Naive thymus-derived CD4-positive, alpha-beta T cell (primary cell): ENCODE measurements around the gene RIMS1. TPM values are rescaled to one million over a fixed set of nuclear protein-coding genes. Genes with fewer than 3 reads are reported as not detected.
"Not testable (repeated sequence)": the region's sequence is repeated elsewhere in the genome, so short reads cannot be mapped to it uniquely, and the experiment has no call there.

Experiments used
- ATAC-seq: fragments of 150-1000 bp; cut with Tn5 transposase; 2 replicates; pipeline ENCODE4 v1.10.0; 2021; ENCODE audit warnings: mild to moderate bottlenecking, moderate library complexity
- CTCF ChIA-PET: fragments of 350-600 bp; sonication (Branson Sonifier 250); formaldehyde crosslinking; loops from one replicate; lab custom pipeline; 2021; ENCODE audit warnings: antibody characterized with exemption; lab: Charles Lee
- POLR2A ChIA-PET: fragments of 350-600 bp; sonication (Branson Sonifier 250); formaldehyde crosslinking; loops from one replicate; lab custom pipeline; 2021; ENCODE audit warnings: antibody characterized with exemption, inconsistent platforms; lab: Charles Lee
- DNase-seq, 9 donors: peaks; one replicate each; pipeline versions ENCODE4 v3.0.0 to v3.0.0-alpha.2; 2020 to 2022; ENCODE audit warnings: mixed read lengths in 1 of 9
- H3K27ac ChIP-seq: one replicate; pipeline ENCODE4 v1.7.0; 2013; ENCODE audit warnings: mild to moderate bottlenecking, low read depth, low read length, moderate library complexity
- H3K27me3 ChIP-seq, 2 donors: one replicate each; pipeline ENCODE4 v1.7.0; 2013; ENCODE audit warnings: low read length in 2 of 2, mild to moderate bottlenecking in 2 of 2, moderate library complexity in 2 of 2; ENCODE audit not compliant: control insufficient read depth in 2 of 2, insufficient read depth in 2 of 2
- H3K36me3 ChIP-seq, 3 experiments: 1 replicate in 2 of 3; 2 replicates in 1 of 3; pipeline ENCODE4 v1.7.0; 2013; ENCODE audit warnings: low read length in 3 of 3, mild to moderate bottlenecking in 3 of 3, moderate library complexity in 1 of 3; ENCODE audit not compliant: insufficient read depth in 3 of 3, control insufficient read depth in 2 of 3
- H3K4me1 ChIP-seq, 2 donors: one replicate each; pipeline ENCODE4 v1.7.0; 2013; ENCODE audit warnings: low read length in 2 of 2, mild to moderate bottlenecking in 2 of 2, moderate library complexity in 1 of 2; ENCODE audit not compliant: control insufficient read depth in 2 of 2, insufficient read depth in 2 of 2
- H3K4me3 ChIP-seq: 2 replicates; pipeline ENCODE4 v1.7.0; 2013; ENCODE audit warnings: mild to moderate bottlenecking, low read length
- H3K9me3 ChIP-seq, 3 experiments: 1 replicate in 2 of 3; 2 replicates in 1 of 3; pipeline ENCODE4 v1.7.0; 2013; ENCODE audit warnings: low read length in 3 of 3; ENCODE audit not compliant: control insufficient read depth in 2 of 3
- H3K27ac Mint-ChIP-seq, 9 donors: one replicate each; pipeline ENCODE4 v1.8.0; 2020 to 2022; ENCODE audit warnings: mixed read lengths in 9 of 9, mild to moderate bottlenecking in 8 of 9, moderate library complexity in 5 of 9, inconsistent platforms in 2 of 9
- H3K27me3 Mint-ChIP-seq, 5 donors: one replicate each; pipeline ENCODE4 v1.8.0; 2021 to 2022; ENCODE audit warnings: mixed read lengths in 5 of 5, mild to moderate bottlenecking in 1 of 5
- H3K36me3 Mint-ChIP-seq, 5 donors: one replicate each; pipeline ENCODE4 v1.8.0; 2020 to 2022; ENCODE audit warnings: mixed read lengths in 5 of 5, mild to moderate bottlenecking in 3 of 5, inconsistent platforms in 1 of 5
- H3K4me1 Mint-ChIP-seq, 7 donors: one replicate each; pipeline ENCODE4 v1.8.0; 2020 to 2022; ENCODE audit warnings: mixed read lengths in 7 of 7, mild to moderate bottlenecking in 3 of 7, inconsistent platforms in 1 of 7
- H3K4me3 Mint-ChIP-seq, 10 donors: one replicate each; pipeline ENCODE4 v1.8.0; 2020 to 2022; ENCODE audit warnings: mild to moderate bottlenecking in 10 of 10, mixed read lengths in 10 of 10, moderate library complexity in 6 of 10, inconsistent platforms in 2 of 10
- H3K9me3 Mint-ChIP-seq, 11 donors: one replicate each; pipeline ENCODE4 v1.8.0; 2020 to 2022; ENCODE audit warnings: mixed read lengths in 11 of 11, mild to moderate bottlenecking in 4 of 11, inconsistent platforms in 1 of 11, moderate library complexity in 1 of 11
- intact Hi-C, 2 donors: fragments of 100-400 bp; cut with micrococcal nuclease; formaldehyde crosslinking; loops; one replicate each; pipeline ENCODE4 v1.15.1; 2023
- polyA plus RNA-seq, 2 donors: library from polyadenylated mRNA; unstranded; fragments of 300-500 nt; fragmentation: Illumina TruSeq; gene quantifications; one replicate each; pipeline ENCODE4 v1.2.3, GENCODE V29; 2021
- total RNA-seq, 6 experiments: library from RNA in 5 of 6; stranded (reverse) in 5 of 6; gene quantifications; 1 replicate in 5 of 6; 2 replicates in 1 of 6; pipeline ENCODE4 v1.2.3 and lab custom pipeline; 2021 to 2026

Gene RIMS1
- total and polyA plus RNA-seq, 7 experiments from 2014 or later = not detected

DNA sequence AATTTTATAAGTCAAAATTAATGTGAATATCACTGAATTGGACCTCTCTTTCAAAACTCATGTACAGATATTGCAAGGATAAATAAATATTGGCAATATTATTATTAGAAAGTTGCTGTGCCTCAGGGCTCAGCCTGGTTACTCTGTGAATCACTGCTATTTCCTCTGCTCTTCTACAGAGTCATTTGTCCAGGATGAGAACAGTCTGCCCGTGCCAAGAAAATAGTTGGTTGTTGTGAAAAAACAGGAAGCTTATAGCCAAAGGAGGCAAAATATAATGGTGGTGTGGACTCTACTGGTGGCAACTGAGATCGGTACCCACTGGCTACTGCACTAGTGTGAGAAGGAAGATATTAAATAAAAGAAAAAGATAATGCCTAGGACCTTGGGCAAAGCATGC lies 93.6 kb downstream of the RIMS1 start:
- Mint-ChIP-seq H3K27ac (no peak overlapping the region), H3K4me3 (no peak overlapping the region), H3K36me3 (no peaks in the 10 kb centered on the region), H3K27me3 (no peaks in the 10 kb centered on the region), H3K9me3 (peaks cover 0 to 15% (median 0%) of the 10 kb centered on the region in 11 donors), H3K4me1 (no peaks in the 10 kb centered on the region)
- Histone ChIP-seq H3K4me1 (no peaks in the 10 kb centered on the region), H3K36me3 (no peaks in the 10 kb centered on the region), H3K4me3 (no peak overlapping the region), H3K27ac (no peak overlapping the region), H3K27me3 (no peaks in the 10 kb centered on the region), H3K9me3 (no peaks in the 10 kb centered on the region)
- ChIA-PET POLR2A (no interaction called here), CTCF (no interaction called here)
- no peak for DNase-seq
- intact Hi-C loops = no loop called here
- ATAC-seq = no peak

DNA sequence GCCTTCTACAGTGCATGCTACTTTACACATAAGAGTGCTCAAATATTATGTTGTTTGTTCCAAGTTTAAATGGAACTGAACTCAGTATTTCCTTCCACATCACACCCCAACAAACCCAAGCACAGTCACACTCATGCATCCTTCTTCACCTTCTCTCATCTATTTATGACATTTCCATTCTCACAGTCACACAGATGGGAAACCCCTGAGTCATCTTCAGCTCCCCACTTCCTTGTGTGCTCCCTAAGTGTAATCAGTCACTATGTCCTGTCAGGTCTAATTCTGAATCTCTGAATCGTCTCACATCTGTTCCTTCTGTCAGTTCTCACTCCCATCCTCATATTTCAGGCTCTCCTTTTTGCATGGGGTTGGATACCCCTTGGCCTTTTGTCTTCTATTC lies 96.0 kb downstream of the RIMS1 start:
- Histone ChIP-seq H3K9me3 (no peaks in the 10 kb centered on the region), H3K4me1 (no peaks in the 10 kb centered on the region), H3K27ac (no peak overlapping the region), H3K4me3 (no peak overlapping the region), H3K27me3 (no peaks in the 10 kb centered on the region), H3K36me3 (no peaks in the 10 kb centered on the region)
- intact Hi-C loops = no loop called here
- no peaks in the 10 kb centered on the region for H3K4me1 Mint-ChIP-seq
- H3K27me3 Mint-ChIP-seq = no peaks in the 10 kb centered on the region
- H3K4me3 Mint-ChIP-seq = no peak overlapping the region
- DNase-seq = no peak
- H3K27ac Mint-ChIP-seq = no peak overlapping the region
- no peak for ATAC-seq
- CTCF ChIA-PET = no interaction called here
- POLR2A ChIA-PET = no interaction called here
- peaks cover 0 to 21% (median 0%) of the 10 kb centered on the region in 11 donors for H3K9me3 Mint-ChIP-seq
- peaks cover 0 to 3% (median 0%) of the 10 kb centered on the region in 5 donors for H3K36me3 Mint-ChIP-seq

DNA sequence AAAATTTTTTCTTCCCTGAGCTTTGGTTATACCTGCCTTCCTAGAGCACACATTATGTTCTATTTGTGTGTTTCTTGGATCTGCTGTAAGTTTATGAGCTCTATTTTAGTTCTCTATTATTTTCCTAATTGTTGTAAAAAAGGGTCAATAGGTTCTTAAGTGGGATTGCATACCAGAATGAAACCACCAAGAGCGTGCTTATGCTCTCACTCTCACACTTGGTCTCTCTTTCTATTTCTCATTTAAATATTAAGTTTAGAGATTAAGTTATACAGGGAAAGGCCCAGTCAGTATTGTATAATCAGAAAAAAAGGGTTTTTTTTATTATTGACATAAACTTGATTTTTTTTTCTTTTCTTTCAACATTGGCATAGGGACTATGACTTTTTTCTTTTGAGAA lies 96.8 kb downstream of the RIMS1 start:
- no peak overlapping the region for H3K27ac Mint-ChIP-seq
- H3K27me3 ChIP-seq = no peaks in the 10 kb centered on the region
- CTCF ChIA-PET = no interaction called here

DNA sequence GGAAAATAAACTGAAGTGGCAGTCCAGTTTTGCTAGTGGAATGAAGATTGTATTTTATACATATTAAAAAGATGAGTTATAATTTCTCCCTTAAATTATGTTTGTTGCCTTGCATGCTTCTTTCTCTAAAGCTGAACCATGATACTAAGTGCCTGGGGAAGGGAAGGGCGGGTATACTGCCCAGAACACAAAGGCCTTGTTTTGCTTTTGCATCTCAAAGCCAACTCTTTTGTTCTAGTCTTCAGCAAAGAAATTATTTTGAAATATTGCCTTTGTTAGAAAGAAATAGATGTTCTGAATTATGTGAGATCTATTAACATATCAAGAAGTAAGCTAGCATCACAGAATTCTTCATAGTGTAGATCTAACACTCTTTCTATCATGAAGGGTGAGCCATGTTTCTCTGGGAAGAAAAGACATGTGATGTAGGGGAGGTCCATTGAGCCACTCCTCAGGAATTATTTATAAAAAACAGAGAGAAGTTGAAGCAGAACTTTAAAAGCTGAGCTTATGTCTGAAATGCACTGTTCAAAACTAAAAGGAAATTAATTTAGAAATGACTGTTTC lies 108.4 kb downstream of the RIMS1 start:
- no peaks in the 10 kb centered on the region for H3K36me3 Mint-ChIP-seq
- H3K27me3 Mint-ChIP-seq = no peaks in the 10 kb centered on the region
- H3K9me3 ChIP-seq = no peaks in the 10 kb centered on the region
- no peak overlapping the region for H3K4me3 ChIP-seq
- ChIA-PET POLR2A (no interaction called here), CTCF (interaction anchor here (0.7 kb wide), 1 partner anchor 23 kb away, joined by 3 read pairs; no protein-coding TSS in a partner anchor)
- no peak for DNase-seq
- no peak overlapping the region for H3K27ac ChIP-seq
- no peak for ATAC-seq
- intact Hi-C loops = no loop called here
- peaks cover 0 to 5% (median 0%) of the 10 kb centered on the region in 11 donors for H3K9me3 Mint-ChIP-seq
- H3K27ac Mint-ChIP-seq = no peak overlapping the region
- no peaks in the 10 kb centered on the region for H3K27me3 ChIP-seq
- no peaks in the 10 kb centered on the region for H3K36me3 ChIP-seq
- H3K4me1 Mint-ChIP-seq = no peaks in the 10 kb centered on the region
- no peaks in the 10 kb centered on the region for H3K4me1 ChIP-seq
- H3K4me3 Mint-ChIP-seq = no peak overlapping the region

More for the DNA sequence above, 96.8 kb downstream of the RIMS1 start:
- H3K4me3 ChIP-seq = no peak overlapping the region
- no peaks in the 10 kb centered on the region for H3K27me3 Mint-ChIP-seq
- H3K9me3 ChIP-seq = no peaks in the 10 kb centered on the region
- H3K9me3 Mint-ChIP-seq = peaks cover 0 to 16% (median 0%) of the 10 kb centered on the region in 11 donors
- intact Hi-C loops = no loop called here
- no peak for ATAC-seq
- H3K4me1 Mint-ChIP-seq = no peaks in the 10 kb centered on the region
- H3K27ac ChIP-seq = no peak overlapping the region
- DNase-seq = no peak
- H3K4me3 Mint-ChIP-seq = no peak overlapping the region
- POLR2A ChIA-PET = no interaction called here
- no peaks in the 10 kb centered on the region for H3K36me3 ChIP-seq
- peaks cover 0 to 3% (median 0%) of the 10 kb centered on the region in 5 donors for H3K36me3 Mint-ChIP-seq
- H3K4me1 ChIP-seq = no peaks in the 10 kb centered on the region

DNA sequence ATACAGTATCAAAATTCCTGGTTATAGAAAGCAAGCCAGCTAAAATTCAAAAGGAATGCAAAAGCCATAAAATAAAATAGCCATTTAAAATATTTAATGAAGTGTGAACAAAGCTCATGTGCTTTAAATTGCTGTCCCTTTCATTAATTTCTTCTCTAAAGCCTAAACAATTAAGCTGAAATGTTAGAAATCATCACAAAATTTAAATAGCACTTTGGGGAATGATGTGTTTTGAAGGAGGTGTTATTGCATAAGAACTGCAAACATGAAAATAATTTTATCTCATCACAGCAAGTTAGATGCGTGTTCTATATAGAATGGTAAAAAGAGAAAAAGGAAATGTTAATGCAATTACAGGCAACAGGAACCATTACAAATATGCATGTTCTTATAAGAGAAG lies 111.0 kb downstream of the RIMS1 start:
- ChIA-PET POLR2A (no interaction called here), CTCF (no interaction called here)
- Mint-ChIP-seq H3K27ac (no peak overlapping the region), H3K4me1 (no peaks in the 10 kb centered on the region), H3K36me3 (no peaks in the 10 kb centered on the region), H3K9me3 (peaks cover 0 to 9% (median 0%) of the 10 kb centered on the region in 11 donors), H3K27me3 (no peaks in the 10 kb centered on the region), H3K4me3 (no peak overlapping the region)
- no peaks in the 10 kb centered on the region for H3K9me3 ChIP-seq
- intact Hi-C loops = no loop called here
- DNase-seq (no peak), ATAC-seq (no peak)
- no peaks in the 10 kb centered on the region for H3K4me1 ChIP-seq
- no peak overlapping the region for H3K27ac ChIP-seq
- H3K27me3 ChIP-seq = no peaks in the 10 kb centered on the region
- no peaks in the 10 kb centered on the region for H3K36me3 ChIP-seq
- H3K4me3 ChIP-seq = no peak overlapping the region

DNA sequence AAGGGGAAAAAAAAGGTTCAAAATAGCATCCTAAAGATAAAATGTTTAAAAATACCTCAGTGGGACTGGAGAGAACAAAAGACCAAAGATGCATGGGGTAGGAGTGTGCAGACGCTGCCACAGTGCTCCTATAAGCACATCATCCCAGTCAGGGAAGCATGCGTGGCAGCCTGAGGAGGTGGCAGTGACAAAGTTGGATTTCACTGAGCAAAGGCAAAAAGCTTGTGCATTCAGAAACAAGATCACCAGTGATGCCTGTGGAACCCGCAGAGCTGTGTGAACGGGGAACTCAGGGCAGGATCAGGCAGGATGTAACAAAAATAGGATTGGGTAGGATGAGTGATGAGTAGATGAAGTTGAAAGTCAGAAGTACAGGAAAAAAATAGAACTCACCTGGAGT lies 116.1 kb downstream of the RIMS1 start:
- Histone ChIP-seq H3K9me3 (no peaks in the 10 kb centered on the region), H3K36me3 (no peaks in the 10 kb centered on the region), H3K27me3 (no peaks in the 10 kb centered on the region), H3K27ac (no peak overlapping the region), H3K4me3 (no peak overlapping the region), H3K4me1 (no peaks in the 10 kb centered on the region)
- peaks cover 0 to 16% (median 7%) of the 10 kb centered on the region in 11 donors for H3K9me3 Mint-ChIP-seq
- no peak for DNase-seq
- no peaks in the 10 kb centered on the region for H3K4me1 Mint-ChIP-seq
- CTCF ChIA-PET = no interaction called here
- intact Hi-C loops = no loop called here
- H3K27ac Mint-ChIP-seq = no peak overlapping the region
- H3K4me3 Mint-ChIP-seq = no peak overlapping the region
- H3K36me3 Mint-ChIP-seq = no peaks in the 10 kb centered on the region
- ATAC-seq = no peak
- POLR2A ChIA-PET = no interaction called here
- no peaks in the 10 kb centered on the region for H3K27me3 Mint-ChIP-seq

DNA sequence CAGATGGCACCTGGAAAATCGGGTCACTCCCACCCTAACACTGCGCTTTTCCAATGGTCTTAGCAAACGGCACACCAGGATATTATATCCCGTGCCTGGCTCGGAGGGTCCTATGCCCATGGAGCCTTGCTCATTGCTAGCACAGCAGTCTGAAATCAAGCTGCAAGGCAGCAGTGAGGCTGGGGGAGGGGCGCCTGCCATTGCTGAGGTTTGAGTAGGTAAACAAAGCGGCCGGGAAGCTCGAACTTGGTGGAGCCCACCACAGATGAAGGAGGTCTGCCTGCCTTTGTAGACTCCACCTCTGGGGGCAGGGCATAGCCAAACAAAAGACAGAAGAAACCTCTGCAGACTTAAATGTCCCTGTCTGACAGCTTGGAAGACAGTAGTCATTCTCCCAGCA lies 120.2 kb downstream of the RIMS1 start:
- H3K36me3 Mint-ChIP-seq, H3K27ac ChIP-seq, H3K4me3 Mint-ChIP-seq, CTCF ChIA-PET, DNase-seq, H3K27me3 Mint-ChIP-seq, H3K36me3 ChIP-seq, ATAC-seq, H3K27me3 ChIP-seq, H3K27ac Mint-ChIP-seq, POLR2A ChIA-PET, H3K4me1 ChIP-seq, H3K4me1 Mint-ChIP-seq, intact Hi-C loops, H3K4me3 ChIP-seq, H3K9me3 ChIP-seq: not testable (repeated sequence)
- H3K9me3 Mint-ChIP-seq = peaks cover 0 to 19% (median 10%) of the 10 kb centered on the region in 11 donors
